Measurements from ENCODE around the gene ABCC4. TPM values are rescaled to one million over a fixed set of nuclear protein-coding genes. Genes with fewer than 3 reads are reported as not detected.

ABCC4 gene
- total and polyA plus RNA-seq, 4 donors = 0.74 to 22.5 (median 2.0) TPM

DNA sequence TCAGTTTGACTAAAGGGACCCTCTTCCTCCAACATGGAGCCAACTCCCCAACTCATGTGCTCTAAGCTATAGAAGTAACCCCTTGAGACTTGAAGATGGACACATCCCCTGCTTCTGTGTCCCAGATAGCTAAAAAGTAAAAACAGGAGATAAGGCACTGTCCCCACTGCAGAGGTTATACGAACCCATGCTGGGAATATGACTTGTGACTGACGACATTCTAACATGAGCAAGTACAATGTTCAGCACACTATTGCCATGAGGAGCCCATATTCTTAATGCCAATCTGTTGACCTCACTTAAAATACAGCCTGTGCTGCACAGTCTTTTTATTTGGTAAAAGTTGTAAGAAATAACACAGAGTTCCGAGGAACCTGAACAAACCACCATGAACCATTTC, 71.4 kb downstream of the ABCC4 start:
- TF ChIP-seq FOXA1 (IDR thresholded peaks at IDR 0.05) (no peak), RXRA (IDR thresholded peaks at IDR 0.05) (no peak), HNF4G (IDR thresholded peaks at IDR 0.05) (no peak), FOXA2 (IDR thresholded peaks at IDR 0.05) (no peak), YY1 (IDR thresholded peaks at IDR 0.05) (no peak), RAD21 (IDR thresholded peaks at IDR 0.05) (no peak), EGR1 (IDR thresholded peaks at IDR 0.05; ENCODE audit: low read depth in 2 of 2) (no peak), GABPA (IDR thresholded peaks at IDR 0.05 in 1 of 2, conservative IDR thresholded peaks at IDR 0.05 in 1 of 2) (no peak), HNF4A (conservative IDR thresholded peaks at IDR 0.05) (no peak), JUND (IDR thresholded peaks at IDR 0.05) (no peak), SP1 (IDR thresholded peaks at IDR 0.05) (no peak), NR2F2 (IDR thresholded peaks at IDR 0.05) (no peak), TAF1 (conservative IDR thresholded peaks at IDR 0.05) (no peak)
- TF ChIP-seq, protein P1, sequence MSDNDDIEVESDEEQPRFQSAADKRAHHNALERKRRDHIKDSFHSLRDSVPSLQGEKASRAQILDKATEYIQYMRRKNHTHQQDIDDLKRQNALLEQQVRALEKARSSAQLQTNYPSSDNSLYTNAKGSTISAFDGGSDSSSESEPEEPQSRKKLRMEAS (IDR thresholded peaks at IDR 0.05) = no peak
- TF ChIP-seq, protein P2, sequence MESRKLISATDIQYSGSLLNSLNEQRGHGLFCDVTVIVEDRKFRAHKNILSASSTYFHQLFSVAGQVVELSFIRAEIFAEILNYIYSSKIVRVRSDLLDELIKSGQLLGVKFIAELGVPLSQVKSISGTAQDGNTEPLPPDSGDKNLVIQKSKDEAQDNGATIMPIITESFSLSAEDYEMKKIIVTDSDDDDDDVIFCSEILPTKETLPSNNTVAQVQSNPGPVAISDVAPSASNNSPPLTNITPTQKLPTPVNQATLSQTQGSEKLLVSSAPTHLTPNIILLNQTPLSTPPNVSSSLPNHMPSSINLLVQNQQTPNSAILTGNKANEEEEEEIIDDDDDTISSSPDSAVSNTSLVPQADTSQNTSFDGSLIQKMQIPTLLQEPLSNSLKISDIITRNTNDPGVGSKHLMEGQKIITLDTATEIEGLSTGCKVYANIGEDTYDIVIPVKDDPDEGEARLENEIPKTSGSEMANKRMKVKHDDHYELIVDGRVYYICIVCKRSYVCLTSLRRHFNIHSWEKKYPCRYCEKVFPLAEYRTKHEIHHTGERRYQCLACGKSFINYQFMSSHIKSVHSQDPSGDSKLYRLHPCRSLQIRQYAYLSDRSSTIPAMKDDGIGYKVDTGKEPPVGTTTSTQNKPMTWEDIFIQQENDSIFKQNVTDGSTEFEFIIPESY (IDR thresholded peaks at IDR 0.05) = no peak
- TF ChIP-seq, protein P3, sequence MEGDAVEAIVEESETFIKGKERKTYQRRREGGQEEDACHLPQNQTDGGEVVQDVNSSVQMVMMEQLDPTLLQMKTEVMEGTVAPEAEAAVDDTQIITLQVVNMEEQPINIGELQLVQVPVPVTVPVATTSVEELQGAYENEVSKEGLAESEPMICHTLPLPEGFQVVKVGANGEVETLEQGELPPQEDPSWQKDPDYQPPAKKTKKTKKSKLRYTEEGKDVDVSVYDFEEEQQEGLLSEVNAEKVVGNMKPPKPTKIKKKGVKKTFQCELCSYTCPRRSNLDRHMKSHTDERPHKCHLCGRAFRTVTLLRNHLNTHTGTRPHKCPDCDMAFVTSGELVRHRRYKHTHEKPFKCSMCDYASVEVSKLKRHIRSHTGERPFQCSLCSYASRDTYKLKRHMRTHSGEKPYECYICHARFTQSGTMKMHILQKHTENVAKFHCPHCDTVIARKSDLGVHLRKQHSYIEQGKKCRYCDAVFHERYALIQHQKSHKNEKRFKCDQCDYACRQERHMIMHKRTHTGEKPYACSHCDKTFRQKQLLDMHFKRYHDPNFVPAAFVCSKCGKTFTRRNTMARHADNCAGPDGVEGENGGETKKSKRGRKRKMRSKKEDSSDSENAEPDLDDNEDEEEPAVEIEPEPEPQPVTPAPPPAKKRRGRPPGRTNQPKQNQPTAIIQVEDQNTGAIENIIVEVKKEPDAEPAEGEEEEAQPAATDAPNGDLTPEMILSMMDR (IDR thresholded peaks at IDR 0.05; ENCODE audit: low read depth, low read length, missing input control) = no peak
- TF ChIP-seq, protein P4, sequence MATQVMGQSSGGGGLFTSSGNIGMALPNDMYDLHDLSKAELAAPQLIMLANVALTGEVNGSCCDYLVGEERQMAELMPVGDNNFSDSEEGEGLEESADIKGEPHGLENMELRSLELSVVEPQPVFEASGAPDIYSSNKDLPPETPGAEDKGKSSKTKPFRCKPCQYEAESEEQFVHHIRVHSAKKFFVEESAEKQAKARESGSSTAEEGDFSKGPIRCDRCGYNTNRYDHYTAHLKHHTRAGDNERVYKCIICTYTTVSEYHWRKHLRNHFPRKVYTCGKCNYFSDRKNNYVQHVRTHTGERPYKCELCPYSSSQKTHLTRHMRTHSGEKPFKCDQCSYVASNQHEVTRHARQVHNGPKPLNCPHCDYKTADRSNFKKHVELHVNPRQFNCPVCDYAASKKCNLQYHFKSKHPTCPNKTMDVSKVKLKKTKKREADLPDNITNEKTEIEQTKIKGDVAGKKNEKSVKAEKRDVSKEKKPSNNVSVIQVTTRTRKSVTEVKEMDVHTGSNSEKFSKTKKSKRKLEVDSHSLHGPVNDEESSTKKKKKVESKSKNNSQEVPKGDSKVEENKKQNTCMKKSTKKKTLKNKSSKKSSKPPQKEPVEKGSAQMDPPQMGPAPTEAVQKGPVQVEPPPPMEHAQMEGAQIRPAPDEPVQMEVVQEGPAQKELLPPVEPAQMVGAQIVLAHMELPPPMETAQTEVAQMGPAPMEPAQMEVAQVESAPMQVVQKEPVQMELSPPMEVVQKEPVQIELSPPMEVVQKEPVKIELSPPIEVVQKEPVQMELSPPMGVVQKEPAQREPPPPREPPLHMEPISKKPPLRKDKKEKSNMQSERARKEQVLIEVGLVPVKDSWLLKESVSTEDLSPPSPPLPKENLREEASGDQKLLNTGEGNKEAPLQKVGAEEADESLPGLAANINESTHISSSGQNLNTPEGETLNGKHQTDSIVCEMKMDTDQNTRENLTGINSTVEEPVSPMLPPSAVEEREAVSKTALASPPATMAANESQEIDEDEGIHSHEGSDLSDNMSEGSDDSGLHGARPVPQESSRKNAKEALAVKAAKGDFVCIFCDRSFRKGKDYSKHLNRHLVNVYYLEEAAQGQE (IDR thresholded peaks at IDR 0.05) = no peak
- Histone ChIP-seq H3K27ac (ENCODE audit: low read depth in 1 of 2, low read length in 2 of 2) (no peak overlapping the region), H3K9me3 (ENCODE audit: control insufficient read depth in 4 of 4, low read length in 3 of 4) (no peaks in the 10 kb centered on the region), H3K27me3 (ENCODE audit: control insufficient read depth in 4 of 4, insufficient read depth in 4 of 4, low read length in 3 of 4) (no peaks in the 10 kb centered on the region), H3K9ac (ENCODE audit: low read depth in 1 of 2, low read length in 2 of 2) (no peak overlapping the region), H3K36me3 (ENCODE audit: control insufficient read depth in 4 of 4, insufficient read depth in 3 of 4, low read depth in 1 of 4, low read length in 3 of 4) (no peaks in the 10 kb centered on the region), H3K4me1 (ENCODE audit: control insufficient read depth in 4 of 4, insufficient read depth in 4 of 4, low read length in 3 of 4) (no peaks in the 10 kb centered on the region), H3K4me3 (ENCODE audit: low read depth in 1 of 3, low read length in 3 of 3) (no peak overlapping the region)
- WGBS = 96% methylated on average over 3 of the region's 3 CpGs
- no peak for DNase-seq (ENCODE audit: low spot score)

DNA sequence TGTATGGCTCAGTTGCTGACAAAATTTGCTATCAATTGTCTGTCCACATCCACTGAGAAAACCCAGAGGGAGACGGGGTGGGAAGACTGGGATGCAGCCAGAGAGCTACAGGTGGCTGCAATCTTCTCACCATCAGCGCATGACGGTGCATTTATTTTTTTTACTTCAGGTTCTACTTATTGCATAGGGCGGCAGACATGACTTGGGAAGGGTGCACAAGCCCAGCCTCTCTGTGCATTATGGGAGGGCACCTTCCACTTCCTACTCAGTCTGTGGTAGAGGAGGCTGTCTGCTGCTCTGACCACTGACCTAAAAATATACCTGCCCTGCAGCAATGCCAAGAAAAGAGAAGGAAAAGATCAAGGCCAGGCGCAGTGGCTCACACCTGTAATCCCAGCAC, 73.1 kb downstream of the ABCC4 start:
- no peak overlapping the region for H3K4me3 ChIP-seq (ENCODE audit: low read depth in 1 of 3, low read length in 3 of 3)
- no peak overlapping the region for H3K27ac ChIP-seq (ENCODE audit: low read depth in 1 of 2, low read length in 2 of 2)
- 81% methylated on average over 5 of the region's 5 CpGs for WGBS
- no peak overlapping the region for H3K9ac ChIP-seq (ENCODE audit: low read depth in 1 of 2, low read length in 2 of 2)
- no peaks in the 10 kb centered on the region for H3K36me3 ChIP-seq (ENCODE audit: control insufficient read depth in 4 of 4, insufficient read depth in 3 of 4, low read depth in 1 of 4, low read length in 3 of 4)
- H3K9me3 ChIP-seq (ENCODE audit: control insufficient read depth in 4 of 4, low read length in 3 of 4) = no peaks in the 10 kb centered on the region
- no peaks in the 10 kb centered on the region for H3K4me1 ChIP-seq (ENCODE audit: control insufficient read depth in 4 of 4, insufficient read depth in 4 of 4, low read length in 3 of 4)
- no peaks in the 10 kb centered on the region for H3K27me3 ChIP-seq (ENCODE audit: control insufficient read depth in 4 of 4, insufficient read depth in 4 of 4, low read length in 3 of 4)
- DNase-seq (ENCODE audit: low spot score) = no peak
- TF ChIP-seq YY1 (IDR thresholded peaks at IDR 0.05) (no peak), HNF4G (IDR thresholded peaks at IDR 0.05) (no peak), JUND (IDR thresholded peaks at IDR 0.05) (no peak), TAF1 (conservative IDR thresholded peaks at IDR 0.05) (no peak), GABPA (IDR thresholded peaks at IDR 0.05 in 1 of 2, conservative IDR thresholded peaks at IDR 0.05 in 1 of 2) (no peak), EGR1 (IDR thresholded peaks at IDR 0.05; ENCODE audit: low read depth in 2 of 2) (no peak), FOXA2 (IDR thresholded peaks at IDR 0.05) (no peak), HNF4A (conservative IDR thresholded peaks at IDR 0.05) (no peak), FOXA1 (IDR thresholded peaks at IDR 0.05) (no peak)
- TF ChIP-seq, protein P3 (IDR thresholded peaks at IDR 0.05; ENCODE audit: low read depth, low read length, missing input control) = no peak
- TF ChIP-seq, protein P2 (IDR thresholded peaks at IDR 0.05) = no peak
- TF ChIP-seq, protein P1 (IDR thresholded peaks at IDR 0.05) = no peak
